HG03097 (cell line): ENCODE measurements around the gene ZNF385C.

Experiments
- ATAC-seq: cut with Tn5 transposase; IDR thresholded peaks from one replicate; pipeline ENCODE4 v1.9.1; 2021; ENCODE audit not compliant: unreplicated experiment, low FRiP score

Gene ZNF385C

GRCh38 chr17:42081516-42082129 is 16.6 kb downstream of the ZNF385C start:
- ATAC-seq = no peak

DNA sequence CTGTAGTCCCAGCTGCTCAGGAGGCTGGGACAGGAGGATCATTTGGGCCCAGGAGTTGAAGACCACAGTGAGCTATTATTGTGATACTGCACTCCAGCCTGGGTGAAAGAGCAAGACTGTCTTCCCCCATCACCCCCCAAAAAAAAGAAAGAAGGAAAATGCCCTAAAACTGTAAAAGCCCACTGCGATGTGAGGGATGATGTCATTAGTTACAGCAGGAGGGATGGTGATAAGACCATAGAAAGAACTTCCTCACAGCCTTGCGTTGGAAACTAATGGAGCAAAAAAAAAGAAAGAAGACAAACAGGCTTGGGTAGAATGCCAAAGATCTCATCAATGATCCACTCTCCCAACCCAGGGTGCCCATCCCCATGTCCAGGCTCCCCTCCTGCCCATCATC is 18.7 kb downstream of the ZNF385C start:
- ATAC-seq = no peak

- ATAC-seq = no peak
These were observed 19.8 kb downstream of the ZNF385C start for GRCh38 chr17:42078396-42079043.

DNA sequence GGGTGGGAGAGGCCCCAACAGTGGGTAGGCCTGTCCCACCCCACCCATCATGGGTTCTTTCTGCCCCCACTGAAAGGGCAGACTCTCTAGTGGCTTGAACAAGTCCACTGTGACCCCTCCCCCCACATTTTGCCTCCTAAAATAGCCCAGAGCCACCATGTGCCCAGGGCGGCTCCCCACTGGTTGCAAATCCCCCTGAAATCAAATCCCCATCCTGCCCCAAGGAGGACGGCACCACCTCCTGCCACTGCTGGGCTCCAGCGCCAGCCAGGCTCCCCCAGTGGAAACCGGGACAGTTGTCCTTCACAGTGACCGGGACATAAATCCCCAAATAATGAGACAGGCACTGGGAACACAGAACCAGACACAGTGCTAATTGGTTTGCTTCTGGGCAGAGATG is 20.5 kb downstream of the ZNF385C start:
- ATAC-seq = no peak

- no peak for ATAC-seq
These were observed 21.3 kb downstream of the ZNF385C start for GRCh38 chr17:42076797-42077559.

DNA sequence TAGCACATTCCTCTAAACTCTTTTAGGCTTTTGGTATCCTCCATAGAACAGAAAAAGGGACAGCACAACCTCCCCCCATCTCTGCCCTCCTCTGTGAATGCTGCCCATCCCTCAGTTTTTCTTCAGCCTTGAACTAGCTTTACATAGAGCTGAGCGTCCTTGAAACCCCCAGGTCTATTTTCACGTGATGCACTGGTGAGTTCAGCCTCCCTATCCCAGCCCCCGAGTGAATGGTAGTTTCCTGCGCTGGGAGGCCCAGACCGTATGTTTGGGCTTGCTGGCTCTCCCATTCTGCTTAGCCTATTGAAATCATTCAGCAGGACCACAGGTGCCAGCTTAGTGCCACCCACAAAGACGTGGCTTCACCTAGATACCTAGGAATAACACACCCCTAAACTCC is 22.5 kb downstream of the ZNF385C start:
- ATAC-seq = no peak

GRCh38 chr17:42072323-42073187 is 25.7 kb downstream of the ZNF385C start:
- ATAC-seq = no peak

DNA sequence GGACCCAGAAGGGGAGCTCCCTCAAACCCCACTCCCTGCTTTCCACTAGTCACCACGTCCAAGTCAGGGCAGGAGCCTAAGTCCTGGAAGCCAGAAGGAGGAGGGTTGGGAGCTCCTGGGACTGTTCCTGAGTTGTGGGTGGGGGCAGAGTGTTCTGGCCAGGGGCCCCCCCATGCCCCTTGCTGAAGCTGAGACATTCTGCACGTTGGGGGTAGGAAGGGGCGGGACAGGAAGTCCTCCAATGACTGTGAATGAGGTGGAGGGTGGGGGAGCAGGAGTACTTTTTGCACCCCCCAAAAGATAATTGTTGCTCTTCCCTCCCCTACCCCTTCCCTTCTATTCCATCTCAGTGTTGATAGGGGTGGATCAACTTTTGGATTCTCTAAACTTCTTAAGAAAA is 26.5 kb downstream of the ZNF385C start:
- no peak for ATAC-seq

- ATAC-seq = no peak
These were observed 29.3 kb downstream of the ZNF385C start for GRCh38 chr17:42068979-42069378.

- no peak for ATAC-seq
These were observed 30.7 kb downstream of the ZNF385C start for GRCh38 chr17:42067371-42068091.

DNA sequence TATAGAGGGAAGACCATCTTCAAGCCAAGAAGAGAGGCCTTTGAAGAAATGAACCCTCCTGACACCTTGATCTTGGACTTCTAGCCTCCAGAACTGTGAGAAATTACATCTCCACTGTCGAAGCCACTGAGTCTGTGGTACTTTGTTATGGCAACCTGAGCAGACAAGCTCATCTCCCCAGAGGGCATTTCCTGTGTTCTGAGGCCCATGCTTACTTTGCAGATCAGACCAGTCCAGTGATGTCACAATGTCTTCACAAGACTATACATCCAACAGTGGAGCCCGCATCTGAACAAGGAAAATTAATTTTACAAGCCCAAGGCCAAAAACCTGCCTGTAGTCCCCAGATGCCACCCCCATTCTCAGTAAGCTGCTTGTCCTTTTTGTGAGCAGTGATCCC is 33.1 kb downstream of the ZNF385C start:
- ATAC-seq = no peak

DNA sequence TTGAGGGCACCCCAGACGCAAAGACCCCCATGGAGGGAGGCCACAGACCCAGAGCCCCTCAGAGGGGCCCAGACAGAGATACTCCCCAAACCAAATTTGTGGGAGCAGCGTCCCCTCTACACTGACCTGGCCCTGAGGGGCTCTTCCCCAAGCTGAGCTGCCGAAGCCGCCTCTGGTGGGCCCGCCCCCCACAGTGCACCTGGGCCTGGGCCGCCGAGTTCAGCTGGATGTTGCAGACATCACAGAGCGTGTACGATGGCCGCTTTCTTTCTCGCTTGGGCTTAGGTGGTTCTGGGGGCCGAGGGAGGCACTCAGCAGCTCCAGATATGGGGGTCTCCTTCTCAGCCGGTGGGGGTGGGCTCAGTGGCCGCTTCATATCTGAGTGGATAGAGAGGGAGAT is 35.6 kb downstream of the ZNF385C start:
- ATAC-seq = no peak

DNA sequence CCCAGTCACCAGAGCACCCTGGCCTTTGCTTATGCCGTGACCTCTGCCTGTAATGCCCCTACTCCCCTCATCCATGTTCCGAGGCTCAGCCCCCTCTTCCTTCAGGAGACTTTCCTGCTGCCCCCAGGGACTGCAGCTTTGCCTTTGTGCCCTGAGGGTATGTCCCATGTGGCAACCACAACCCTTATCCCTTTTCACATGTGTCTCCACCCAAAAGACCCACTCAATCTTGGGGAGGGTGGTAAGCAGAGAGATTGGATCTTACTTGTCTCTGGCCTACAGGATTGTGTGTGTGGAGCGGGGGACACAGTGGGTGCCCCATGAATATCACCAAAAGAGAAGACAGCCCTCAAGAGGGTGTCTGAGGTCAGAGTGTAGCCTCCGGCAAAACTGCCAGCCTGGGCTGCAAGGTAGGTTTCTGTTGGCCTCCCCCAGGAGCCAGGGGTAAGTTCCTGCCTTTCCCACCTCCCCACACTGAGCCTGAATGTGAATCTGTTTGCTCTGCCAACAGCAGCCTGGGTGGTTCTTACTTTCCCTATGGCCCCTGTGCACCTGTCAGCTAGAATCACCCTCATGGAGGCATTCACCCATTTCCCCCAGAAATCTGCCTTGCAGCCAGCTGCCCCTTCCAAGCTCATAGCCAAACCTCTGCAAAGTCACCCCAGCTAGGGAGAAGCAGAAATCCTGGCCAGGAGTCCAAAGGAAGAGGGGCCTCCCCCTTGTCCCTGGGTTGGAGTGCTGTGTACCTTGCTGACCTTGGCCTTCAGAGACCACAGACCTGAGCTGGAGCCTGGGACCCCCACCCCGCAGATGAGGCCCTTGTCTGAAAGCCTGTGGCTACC is 36.4 kb downstream of the ZNF385C start:
- no peak for ATAC-seq

DNA sequence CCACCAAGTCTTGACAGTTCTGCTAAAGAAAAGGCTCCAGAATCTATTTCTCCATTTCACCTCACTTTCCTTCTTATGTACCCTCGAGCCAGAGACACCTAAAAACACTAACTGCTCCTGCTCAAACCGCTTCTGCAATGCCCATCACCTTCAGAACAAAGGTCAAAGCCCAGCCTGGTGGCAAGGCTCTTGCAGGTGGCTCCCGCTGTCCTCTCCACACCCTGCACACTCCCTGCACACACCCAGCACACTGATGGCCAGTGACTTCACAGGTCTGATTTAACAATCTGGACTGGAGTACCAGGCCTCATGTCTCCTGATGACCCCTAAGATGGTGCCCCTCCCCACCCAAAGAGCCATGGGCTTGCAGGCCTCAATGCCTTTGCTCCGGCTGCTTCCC is 38.0 kb downstream of the ZNF385C start:
- no peak for ATAC-seq

- ATAC-seq = no peak
These were observed 38.5 kb downstream of the ZNF385C start for GRCh38 chr17:42059815-42060214.

DNA sequence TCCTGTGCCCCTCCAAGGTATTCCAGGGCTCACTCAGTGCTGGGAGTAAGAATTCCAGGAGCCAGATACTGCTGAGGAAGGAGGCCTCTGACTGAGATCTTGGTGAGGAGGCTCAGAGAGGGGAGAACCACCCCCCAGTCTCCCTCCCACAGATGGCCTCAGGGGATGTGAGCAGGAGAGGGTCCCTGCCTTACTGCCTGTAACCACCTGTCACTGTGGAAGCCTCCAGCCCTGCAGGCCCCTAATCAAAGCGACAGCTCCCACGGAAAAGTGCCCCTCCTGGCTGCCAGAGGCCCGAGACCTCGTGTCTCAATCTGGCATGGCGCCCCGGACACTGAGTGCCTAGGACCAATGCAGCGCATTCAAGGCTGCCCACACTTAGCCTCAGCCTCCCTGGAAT is 40.2 kb downstream of the ZNF385C start:
- no peak for ATAC-seq

GRCh38 chr17:42056635-42057034 is 41.6 kb downstream of the ZNF385C start:
- no peak for ATAC-seq

DNA sequence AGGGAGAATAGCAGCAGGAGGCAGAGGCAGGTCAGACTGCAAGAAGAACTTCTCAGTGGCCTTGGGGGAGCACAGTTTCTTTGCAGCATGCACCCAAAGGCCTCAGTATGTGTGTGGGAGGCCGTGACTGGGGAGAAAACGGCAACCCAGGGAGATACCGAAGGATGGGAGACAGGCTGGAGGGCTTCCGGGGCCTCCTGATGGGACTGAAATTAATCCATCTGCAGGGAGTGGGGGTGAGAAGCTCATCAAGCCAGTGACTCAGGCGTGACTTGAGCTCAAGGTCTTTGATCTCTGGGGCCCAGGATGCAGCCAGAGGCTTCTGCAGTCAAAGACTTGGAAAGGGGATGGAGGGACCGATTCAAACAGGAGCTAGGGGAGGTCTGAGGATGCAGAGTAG is 42.8 kb downstream of the ZNF385C start:
- no peak for ATAC-seq

GRCh38 chr17:42055027-42055426 is 43.2 kb downstream of the ZNF385C start:
- no peak for ATAC-seq
